NCI-H345 treated with DMSO at 0.1 percent for 48 hours (cell line): ENCODE measurements around the gene COL6A1.
"Not testable (repeated sequence)": the region's sequence is repeated elsewhere in the genome, so short reads cannot be mapped to it uniquely, and the experiment has no call there.

Source experiments
- DNase-seq: peaks from one replicate; lab custom pipeline; 2025; ENCODE audit not compliant: unreplicated experiment; lab: John Stamatoyannopoulos, UW

COL6A1 gene

GRCh38 chr21:45965084-45965809, 16.3 kb upstream of the COL6A1 start:
- DNase-seq: no peak

GRCh38 chr21:45966791-45967394, 14.7 kb upstream of the COL6A1 start:
- DNase-seq: no peak

GRCh38 chr21:45969921-45970673, 11.5 kb upstream of the COL6A1 start:
- DNase-seq: no peak

- DNase-seq: no peak
Measured at GRCh38 chr21:45970674-45971615, 10.6 kb upstream of the COL6A1 start.

- no peak for DNase-seq
Measured at GRCh38 chr21:45971616-45972352, 9.8 kb upstream of the COL6A1 start.

- DNase-seq: no peak
Measured at GRCh38 chr21:45972353-45972715, 9.2 kb upstream of the COL6A1 start.

- no peak for DNase-seq
Measured at GRCh38 chr21:45972716-45973474, 8.7 kb upstream of the COL6A1 start.

GRCh38 chr21:45973475-45974072, 8.0 kb upstream of the COL6A1 start:
- peak; percentile 38 for DNase-seq

- DNase-seq: no peak
Measured at GRCh38 chr21:45974073-45975019, 7.2 kb upstream of the COL6A1 start.

- no peak for DNase-seq
Measured at GRCh38 chr21:45975020-45975666, 6.4 kb upstream of the COL6A1 start.

GRCh38 chr21:45975667-45976409, 5.7 kb upstream of the COL6A1 start:
- DNase-seq: not testable (repeated sequence)

GRCh38 chr21:45976701-45977311, 4.8 kb upstream of the COL6A1 start:
- DNase-seq: no peak

- no peak for DNase-seq
Measured at GRCh38 chr21:45977396-45977795, 4.2 kb upstream of the COL6A1 start.

GRCh38 chr21:45979141-45979631, 2.4 kb upstream of the COL6A1 start:
- DNase-seq: no peak

GRCh38 chr21:45979651-45980050, 1.9 kb upstream of the COL6A1 start:
- DNase-seq: no peak

- DNase-seq: no peak
Measured at GRCh38 chr21:45980271-45980670, 1.3 kb upstream of the COL6A1 start.
